GM12878 (cell line): ENCODE data around the gene VSIG8. TPM values are rescaled to one million over a fixed set of nuclear protein-coding genes. Genes with fewer than 3 reads are reported as not detected.

Source experiments
- ATAC-seq: fragments of 200-7000 bp; cut with Tn5 transposase; 3 replicates; pipeline ENCODE4 v1.9.1; 2020; ENCODE audit warnings: mild to moderate bottlenecking, moderate library complexity
- BruUV-seq: library from RNA; stranded (reverse); fragments of 400-500 nt; replicated peaks from 2 replicates; lab custom pipeline; 2021; lab: Mats Ljungman, UMichigan
- CTCF ChIA-PET: fragments of 300-600 bp; sonication (Branson Sonifier 250); formaldehyde crosslinking; extraction: SDS; loops from one replicate; lab custom pipeline; 2021; ENCODE audit warnings: inconsistent platforms; lab: Yijun Ruan, JAX
- POLR2A ChIA-PET: fragments of 350-600 bp; formaldehyde crosslinking; extraction: SDS; loops from one replicate; lab custom pipeline; 2021; ENCODE audit warnings: inconsistent platforms; lab: Charles Lee
- RAD21 ChIA-PET: fragments of 300-600 bp; sonication (Branson Sonifier 250); formaldehyde crosslinking; loops from one replicate; lab custom pipeline; 2023; ENCODE audit warnings: antibody characterized with exemption; ENCODE audit not compliant: unreplicated experiment; lab: Charles Lee
- SMC1A ChIA-PET: fragments of 300-600 bp; sonication (Branson Sonifier 250); formaldehyde crosslinking; loops from one replicate; lab custom pipeline; 2023; ENCODE audit not compliant: unreplicated experiment, uncharacterized antibody; lab: Charles Lee
- DNase-seq: peaks from one replicate; pipeline ENCODE4 v3.0.0-alpha.2; 2011; ENCODE audit warnings: low read depth, low spot score
- FAIRE-seq: peaks from 3 replicates; lab custom pipeline; 2011; peaks lifted over from hg19 to GRCh38; lab: Jason Lieb, UNC
- H2AFZ ChIP-seq: 2 replicates; pipeline ENCODE4 v1.6.0; 2011; ENCODE audit warnings: low read depth, low read length, control low read depth; ENCODE audit not compliant: control insufficient read depth
- H3K27ac ChIP-seq: 2 replicates; pipeline ENCODE4 v1.5.1; 2011; ENCODE audit warnings: control low read depth; ENCODE audit not compliant: control insufficient read depth, insufficient read depth
- H3K27me3 ChIP-seq, 2 experiments: replicated peaks in 1 of 2; 2 replicates each; pipeline versions ENCODE4 v1.6.0 to v1.6.1; 2011; ENCODE audit warnings: low read length in 1 of 2; ENCODE audit not compliant: control insufficient read depth in 2 of 2, insufficient read depth in 2 of 2
- H3K36me3 ChIP-seq, 2 experiments: 2 replicates each; pipeline ENCODE4 v1.5.1; 2011; ENCODE audit warnings: low read length in 1 of 2; ENCODE audit not compliant: control insufficient read depth in 2 of 2, insufficient read depth in 2 of 2
- H3K4me1 ChIP-seq: 2 replicates; pipeline ENCODE4 v1.6.1; 2011; ENCODE audit warnings: mild to moderate bottlenecking, low read length, moderate library complexity, mixed read lengths; ENCODE audit not compliant: control insufficient read depth, insufficient read depth
- H3K4me2 ChIP-seq: 2 replicates; pipeline ENCODE4 v1.6.0; 2011; ENCODE audit warnings: control low read depth; ENCODE audit not compliant: control insufficient read depth, insufficient read depth
- H3K4me3 ChIP-seq: fragments of 200-600 bp; sonication (generic); 2 replicates; pipeline ENCODE4 v1.5.1; 2016
- H3K79me2 ChIP-seq: 2 replicates; pipeline ENCODE4 v1.6.0; 2011; ENCODE audit warnings: low read length; ENCODE audit not compliant: control insufficient read depth, insufficient read depth
- H3K9ac ChIP-seq: 2 replicates; pipeline ENCODE4 v1.8.0; 2011; ENCODE audit warnings: low read length, control low read depth, mixed read lengths; ENCODE audit not compliant: control insufficient read depth, insufficient read depth
- H3K9me3 ChIP-seq: replicated peaks from 3 replicates; pipeline ENCODE4 v1.5.1; 2011; ENCODE audit warnings: mild to moderate bottlenecking, low read length; ENCODE audit not compliant: control insufficient read depth, insufficient read depth
- H4K20me1 ChIP-seq: 2 replicates; pipeline ENCODE4 v1.6.0; 2011; ENCODE audit not compliant: control insufficient read depth, insufficient read depth
- CHD4 ChIP-seq: fragments of 200-600 bp; sonication (generic); IDR thresholded peaks from 2 replicates; pipeline ENCODE4 v1.6.1; 2016; ENCODE audit warnings: mild to moderate bottlenecking
- FOS ChIP-seq: IDR thresholded peaks from 3 replicates; pipeline ENCODE4 v1.6.1; 2011; ENCODE audit warnings: borderline replicate concordance; ENCODE audit not compliant: insufficient read length; ENCODE audit errors: extremely low read depth
- JUNB ChIP-seq: IDR thresholded peaks from 2 replicates; pipeline ENCODE4 v1.6.1; 2016; ENCODE audit warnings: antibody characterized with exemption, mild to moderate bottlenecking
- WGBS: methylation state at CpG from one replicate; pipeline ENCODE4 v1.1.6; 2016; ENCODE audit warnings: low lambda C conversion rate; ENCODE audit not compliant: insufficient replicate concordance, insufficient coverage; ENCODE audit errors: missing lambda C conversion rate; 5-methylcytosine and 5-hydroxymethylcytosine counted together
- in situ Hi-C: fragments of 300-500 bp; cut with MboI; formaldehyde crosslinking; loops from 9 replicates; pipeline ENCODE4 v1.14.3; 2018; ENCODE audit warnings: mixed read lengths
- intact Hi-C: fragments of 100-400 bp; cut with micrococcal nuclease; formaldehyde crosslinking; loops from one replicate; pipeline ENCODE4 v1.14.2; 2022; ENCODE audit not compliant: unreplicated experiment
- polyA plus RNA-seq, 11 experiments: library from polyadenylated mRNA; depleted of rRNA in 4 of 11; unstranded in 6 of 11; stranded (reverse) in 5 of 11; fragments of >200 nt; fragmentation: Nextera tagmentation in 4 of 11; fragmentation: Illumina TruSeq in 1 of 11; extraction: Ambion mirVana in 4 of 11; extraction: Trizol in 1 of 11; gene quantifications; 1 replicate in 1 of 11; 2 replicates in 10 of 11; pipeline versions ENCODE4 v1.2.1 to v1.2.3, GENCODE V29; 2011 to 2016; ENCODE audit warnings: inconsistent platforms in 2 of 11, missing spikeins in 2 of 11, low read depth in 1 of 11
- total RNA-seq, 4 experiments: library from RNA; depleted of rRNA in 3 of 4; stranded (reverse); fragments of >200 nt in 3 of 4; fragmentation: Illumina TruSeq in 1 of 4; extraction: Trizol in 1 of 4; gene quantifications; 2 replicates each; pipeline versions ENCODE4 v1.2.1 to v1.2.3, GENCODE V29; 2013 to 2021
- TF ChIP-seq, protein P1 (sequence below): fragments of 450-650 bp; formaldehyde crosslinking; IDR thresholded peaks from 2 replicates; pipeline ENCODE4 v1.5.0; 2022; ENCODE audit warnings: mild to moderate bottlenecking, missing genetic modification characterization

VSIG8 gene
- total and polyA plus RNA-seq, 10 of the 15 experiments (the other 5 are each of a cell fraction or from before 2014, with no cell fraction given), result not detected

DNA sequence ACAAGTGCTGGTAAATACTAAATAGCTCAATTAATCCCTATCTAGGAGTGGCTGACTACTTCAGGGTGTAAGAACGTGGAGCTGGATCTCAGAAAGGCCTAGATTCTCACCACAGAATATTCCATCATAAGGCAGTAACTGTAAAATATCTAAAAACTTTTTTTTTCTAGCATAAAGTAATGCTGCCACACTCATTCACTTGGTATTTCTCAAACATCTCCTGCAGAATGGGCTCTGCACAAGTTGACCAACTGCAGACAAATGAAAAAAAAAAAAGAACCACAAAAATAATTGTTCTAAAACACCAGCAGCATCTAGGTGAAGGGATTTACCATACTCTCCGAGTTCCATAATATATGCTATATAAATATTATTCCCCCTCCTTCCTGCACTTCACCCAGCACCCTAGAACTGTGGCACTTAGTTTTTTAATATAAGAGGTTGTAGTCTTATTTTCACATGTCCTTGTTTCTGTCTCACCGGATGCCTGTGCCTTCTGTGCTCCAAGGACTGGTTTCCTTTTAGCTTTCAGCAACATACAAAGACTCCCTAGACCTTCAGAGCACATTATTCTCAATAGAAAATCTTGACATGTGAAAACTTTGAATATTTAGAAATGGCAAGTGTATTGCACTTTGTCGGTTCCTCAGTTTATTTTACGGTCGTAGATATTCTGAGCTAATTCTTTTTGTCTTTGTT lies 8.9 kb downstream of the VSIG8 start:
- ATAC-seq (no peak), FAIRE-seq (no peak), DNase-seq (no peak)
- H3K4me2 ChIP-seq, result peak overlapping the region; percentile 79
- TF ChIP-seq CHD4 (no peak), FOS (no peak), JUNB (no peak)
- TF ChIP-seq, protein P1, sequence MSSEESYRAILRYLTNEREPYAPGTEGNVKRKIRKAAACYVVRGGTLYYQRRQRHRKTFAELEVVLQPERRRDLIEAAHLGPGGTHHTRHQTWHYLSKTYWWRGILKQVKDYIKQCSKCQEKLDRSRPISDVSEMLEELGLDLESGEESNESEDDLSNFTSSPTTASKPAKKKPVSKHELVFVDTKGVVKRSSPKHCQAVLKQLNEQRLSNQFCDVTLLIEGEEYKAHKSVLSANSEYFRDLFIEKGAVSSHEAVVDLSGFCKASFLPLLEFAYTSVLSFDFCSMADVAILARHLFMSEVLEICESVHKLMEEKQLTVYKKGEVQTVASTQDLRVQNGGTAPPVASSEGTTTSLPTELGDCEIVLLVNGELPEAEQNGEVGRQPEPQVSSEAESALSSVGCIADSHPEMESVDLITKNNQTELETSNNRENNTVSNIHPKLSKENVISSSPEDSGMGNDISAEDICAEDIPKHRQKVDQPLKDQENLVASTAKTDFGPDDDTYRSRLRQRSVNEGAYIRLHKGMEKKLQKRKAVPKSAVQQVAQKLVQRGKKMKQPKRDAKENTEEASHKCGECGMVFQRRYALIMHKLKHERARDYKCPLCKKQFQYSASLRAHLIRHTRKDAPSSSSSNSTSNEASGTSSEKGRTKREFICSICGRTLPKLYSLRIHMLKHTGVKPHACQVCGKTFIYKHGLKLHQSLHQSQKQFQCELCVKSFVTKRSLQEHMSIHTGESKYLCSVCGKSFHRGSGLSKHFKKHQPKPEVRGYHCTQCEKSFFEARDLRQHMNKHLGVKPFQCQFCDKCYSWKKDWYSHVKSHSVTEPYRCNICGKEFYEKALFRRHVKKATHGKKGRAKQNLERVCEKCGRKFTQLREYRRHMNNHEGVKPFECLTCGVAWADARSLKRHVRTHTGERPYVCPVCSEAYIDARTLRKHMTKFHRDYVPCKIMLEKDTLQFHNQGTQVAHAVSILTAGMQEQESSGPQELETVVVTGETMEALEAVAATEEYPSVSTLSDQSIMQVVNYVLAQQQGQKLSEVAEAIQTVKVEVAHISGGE (CRISPR knock-in tag), result no peak
- no peak overlapping the region for H3K27ac ChIP-seq
- no peak overlapping the region for H3K4me3 ChIP-seq
- WGBS, result 62% methylated on average over 6 of the region's 6 CpGs
- no peak overlapping the region for H3K9ac ChIP-seq
- CTCF ChIA-PET, result interaction anchor here (2.0 kb wide), 1 partner anchor 154 kb away, joined by 8 read pairs; no protein-coding TSS in a partner anchor
- no peak overlapping the region for H2AFZ ChIP-seq
- RAD21 ChIA-PET, result interaction anchor here (0.9 to 1.0 kb wide), 2 partner anchors 11 to 36 kb away, joined by 3 read pairs; no protein-coding TSS in a partner anchor
- intact Hi-C loops (no loop called here), in situ Hi-C loops (no loop called here)
- no peaks in the 10 kb centered on the region for H3K36me3 ChIP-seq
- SMC1A ChIA-PET, result interaction anchor here (1.0 to 1.9 kb wide), 3 partner anchors 20 to 154 kb away, joined by 3 to 4 read pairs (median 3); no protein-coding TSS in a partner anchor
- H3K79me2 ChIP-seq, result no peaks in the 10 kb centered on the region
- H3K27me3 ChIP-seq, result peaks cover 2 to 4% of the 10 kb centered on the region in 2 experiments; a peak in 3 of 4 replicates
- no peaks in the 10 kb centered on the region for H3K9me3 ChIP-seq
- H4K20me1 ChIP-seq, result no peaks in the 10 kb centered on the region
- no peaks in the 10 kb centered on the region for H3K4me1 ChIP-seq
- POLR2A ChIA-PET, result interaction anchor here (0.7 kb wide), 1 partner anchor 36 kb away, joined by 3 read pairs; no protein-coding TSS in a partner anchor
- no TSS peak for BruUV-seq
